ENCODE results near the gene RAC2. TPM values are rescaled to one million over a fixed set of nuclear protein-coding genes. Genes with fewer than 3 reads are reported as not detected.
A peak's percentile ranks its signal among the peaks of the same experiment; 100 is the strongest.

RAC2 gene
- total and polyA plus RNA-seq, 9 of the 15 experiments (the other 6 are each of a cell fraction or from before 2014, with no cell fraction given), result 22.7 to 103 (median 43.3) TPM

DNA sequence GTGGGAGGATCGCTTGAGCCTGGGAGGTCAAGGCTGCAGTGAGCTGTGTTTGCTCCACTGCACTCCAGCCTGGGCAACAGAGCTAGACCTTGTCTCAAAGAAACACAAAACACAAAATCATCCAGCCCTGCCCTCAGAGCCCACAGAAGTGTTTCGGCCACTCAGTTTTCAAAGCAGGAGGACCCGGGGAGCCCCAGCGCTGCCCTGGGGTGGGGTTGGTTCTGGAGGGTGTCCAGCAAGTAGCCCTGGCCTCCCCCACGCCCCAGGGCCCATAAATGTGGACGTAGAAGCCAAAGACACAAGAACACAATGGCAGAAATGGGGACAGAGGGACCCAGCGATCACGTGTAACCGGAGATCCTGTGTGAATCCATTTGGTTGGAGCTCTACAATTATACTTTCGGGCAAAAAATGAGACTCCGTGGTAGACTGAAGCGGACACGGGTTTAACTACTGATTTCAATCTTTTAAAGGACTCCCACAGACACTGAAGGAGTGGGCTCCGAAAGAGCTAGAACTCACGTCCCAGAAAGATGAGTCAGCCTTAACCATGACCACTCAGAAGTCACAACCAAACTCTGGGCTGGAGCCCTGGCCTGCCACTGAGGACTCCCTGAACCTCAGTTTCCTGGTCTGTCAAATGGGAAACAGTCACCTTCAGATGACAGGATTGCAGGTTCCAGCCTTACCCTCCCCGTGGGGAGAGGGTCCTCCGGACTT is 29.2 kb upstream of the RAC2 start:
- H3K9me3 ChIP-seq (replicated peaks; ENCODE audit: control insufficient read depth, insufficient read depth, low read depth, low read length), result no peaks in the 10 kb centered on the region
- H3K27ac ChIP-seq (ENCODE audit: extremely low read depth, low read depth, low read length), result peak overlapping the region; percentile 63; the same call in 2 of the 3 replicates
- H4K20me1 ChIP-seq (replicated peaks; ENCODE audit: control insufficient read depth, insufficient read depth, low read length), result no peaks in the 10 kb centered on the region
- peak; percentile 94 for FAIRE-seq
- no TSS peak for BruUV-seq (replicated peaks)
- peak; percentile 35 to 62 (median 46) for DNase-seq (ENCODE audit: extremely low read depth in 1 of 4, low spot score in 3 of 4)
- H3K9me1 ChIP-seq (ENCODE audit: control insufficient read depth, insufficient read depth, low read length), result no peaks in the 10 kb centered on the region
- H2AFZ ChIP-seq (ENCODE audit: low read depth, low read length), result peak overlapping the region; percentile 89
- WGBS (ENCODE audit: insufficient coverage, low coverage, missing lambda C conversion rate), result 8% methylated on average over 11 of the region's 17 CpGs
- H3K9ac ChIP-seq (ENCODE audit: insufficient read depth in 1 of 2, low read depth in 2 of 2, low read length in 2 of 2), result peak overlapping the region; percentile 48 to 61; a peak in 2 of 4 replicates
- no peaks in the 10 kb centered on the region for H3K79me2 ChIP-seq (ENCODE audit: control insufficient read depth, insufficient read depth, low read length)
- peaks cover 16 to 18% of the 10 kb centered on the region in 2 experiments for H3K4me1 ChIP-seq (replicated peaks in 1 of 2; ENCODE audit: control insufficient read depth in 2 of 2, insufficient read depth in 2 of 2, low read length in 2 of 2)
- intact Hi-C loops (cut with micrococcal nuclease) (no loop called here), in situ Hi-C loops (cut with MboI) (no loop called here)
- no peaks in the 10 kb centered on the region for H3K36me3 ChIP-seq (ENCODE audit: control insufficient read depth, insufficient read depth, low read length)
- H3K4me2 ChIP-seq (ENCODE audit: insufficient read depth, low read length), result peak overlapping the region; percentile 62
- no peaks in the 10 kb centered on the region for H3K27me3 ChIP-seq (ENCODE audit: control insufficient read depth in 2 of 2, insufficient read depth in 2 of 2, low read length in 2 of 2)
- CTCF ChIA-PET (ENCODE audit: low intra/inter-chr PET ratio), result no interaction called here
- H3K4me3 ChIP-seq, result no peak overlapping the region
- peak; percentile 79 for ATAC-seq
- POLR2A ChIA-PET, result interaction anchor here (0.5 to 0.6 kb wide), 2 partner anchors 142 to 865 kb away, joined by 3 to 4 read pairs; no protein-coding TSS in a partner anchor
- TF ChIP-seq PRDM10 (IDR thresholded peaks at IDR 0.05; ENCODE audit: partially characterized antibody), result no peak
- TF ChIP-seq MAFK (IDR thresholded peaks at IDR 0.05; ENCODE audit: low read length), result peak; percentile 52; the same call in 1 of the 2 replicates
- no peak for TF ChIP-seq WHSC1 (IDR thresholded peaks at IDR 0.05; ENCODE audit: low read length)
- 0 out of 2 replicates have a peak, but pooled peaks have one; percentile 34 for TF ChIP-seq ZNF197 (CRISPR knock-in tag; IDR thresholded peaks at IDR 0.05; ENCODE audit: low read depth)
- peak; percentile 16; the same call in 1 of the 2 replicates for TF ChIP-seq CTBP1 (IDR thresholded peaks at IDR 0.05; ENCODE audit: borderline replicate concordance)
- TF ChIP-seq FUS (optimal IDR thresholded peaks at IDR 0.05; ENCODE audit: low read depth, low read length), result no peak
- no peak for TF ChIP-seq TAF1 (IDR thresholded peaks at IDR 0.05; ENCODE audit: control insufficient read depth, extremely low read depth, insufficient read depth, low read length, severe bottlenecking)
- peak; percentile 81 for TF ChIP-seq JUND (IDR thresholded peaks at IDR 0.05; ENCODE audit: borderline replicate concordance, low read depth, low read length)
- peak; percentile 83; the same call in 2 of the 3 replicates for TF ChIP-seq JUND (tag; IDR thresholded peaks at IDR 0.05; ENCODE audit: borderline replicate concordance, low read depth, low read length)
- no peak for TF ChIP-seq NFYB (IDR thresholded peaks at IDR 0.05; ENCODE audit: extremely low read depth, insufficient read length)
- TF ChIP-seq, protein P1, sequence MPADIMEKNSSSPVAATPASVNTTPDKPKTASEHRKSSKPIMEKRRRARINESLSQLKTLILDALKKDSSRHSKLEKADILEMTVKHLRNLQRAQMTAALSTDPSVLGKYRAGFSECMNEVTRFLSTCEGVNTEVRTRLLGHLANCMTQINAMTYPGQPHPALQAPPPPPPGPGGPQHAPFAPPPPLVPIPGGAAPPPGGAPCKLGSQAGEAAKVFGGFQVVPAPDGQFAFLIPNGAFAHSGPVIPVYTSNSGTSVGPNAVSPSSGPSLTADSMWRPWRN (IDR thresholded peaks at IDR 0.05; ENCODE audit: low read depth), result no peak
- peak; percentile 24; the same call in 1 of the 2 replicates for TF ChIP-seq SMARCE1 (IDR thresholded peaks at IDR 0.05)
- TF ChIP-seq POU5F1 (IDR thresholded peaks at IDR 0.05; ENCODE audit: borderline replicate concordance, low read depth, low read length, partially characterized antibody), result no peak
- TF ChIP-seq BCOR (IDR thresholded peaks at IDR 0.05), result peak; percentile 97
- peak; percentile 73; the same call in 1 of the 2 replicates for TF ChIP-seq HDAC2 (IDR thresholded peaks at IDR 0.05)
- TF ChIP-seq ZNF24 (IDR thresholded peaks at IDR 0.05), result peak; percentile 34; the same call in 1 of the 2 replicates
- no peak for TF ChIP-seq CHCHD3 (CRISPR knock-in tag; IDR thresholded peaks at IDR 0.05)
- no peak for TF ChIP-seq PHF21A (IDR thresholded peaks at IDR 0.05; ENCODE audit: borderline replicate concordance, low read depth)
- TF ChIP-seq FOSL1 (tag; conservative IDR thresholded peaks at IDR 0.05), result peak; percentile 79
- no peak for TF ChIP-seq TCFL5 (CRISPR knock-in tag; conservative IDR thresholded peaks at IDR 0.05)

All from K562 (cell line).